ENCODE results near the gene RPL38.

GRCh38 chr17:74251051-74251450 is 47.6 kb downstream of the RPL38 start:
- TF ChIP-seq CTCF (IDR thresholded peaks at IDR 0.05) (no peak), EZH2 (IDR thresholded peaks at IDR 0.05; ENCODE audit: borderline replicate concordance, insufficient read depth, low read depth, low read length, poor library complexity, severe bottlenecking) (no peak)
